Measurements from ENCODE around the gene FBN1. TPM values are rescaled to one million over a fixed set of nuclear protein-coding genes. Genes with fewer than 3 reads are reported as not detected.

The FBN1 gene
- total RNA-seq, 1 experiment from 2014 or later = 5.2 TPM

GRCh38 chr15:48479751-48480150, 165.8 kb downstream of the FBN1 start (continued):
- TF ChIP-seq ZNF532 (CRISPR knock-in tag; IDR thresholded peaks at IDR 0.05; ENCODE audit: borderline replicate concordance) (no peak), JUN (CRISPR knock-in tag; IDR thresholded peaks at IDR 0.05) (no peak), ZNF219 (CRISPR knock-in tag; IDR thresholded peaks at IDR 0.05; ENCODE audit: borderline replicate concordance) (no peak), SMAD3 (CRISPR knock-in tag; IDR thresholded peaks at IDR 0.05; ENCODE audit: borderline replicate concordance) (no peak), ZNF263 (CRISPR knock-in tag; IDR thresholded peaks at IDR 0.05; ENCODE audit: low read depth) (no peak), NR2C2 (CRISPR knock-in tag; IDR thresholded peaks at IDR 0.05) (no peak), GTF2I (CRISPR knock-in tag; conservative IDR thresholded peaks at IDR 0.05) (no peak), FOXP1 (CRISPR knock-in tag; IDR thresholded peaks at IDR 0.05; ENCODE audit: borderline replicate concordance) (no peak), USF1 (CRISPR knock-in tag; IDR thresholded peaks at IDR 0.05) (no peak), ZNF121 (CRISPR knock-in tag; IDR thresholded peaks at IDR 0.05) (no peak), NR3C1 (CRISPR knock-in tag; conservative IDR thresholded peaks at IDR 0.05; ENCODE audit: low read depth) (no peak)
- TF ChIP-seq, protein P1, sequence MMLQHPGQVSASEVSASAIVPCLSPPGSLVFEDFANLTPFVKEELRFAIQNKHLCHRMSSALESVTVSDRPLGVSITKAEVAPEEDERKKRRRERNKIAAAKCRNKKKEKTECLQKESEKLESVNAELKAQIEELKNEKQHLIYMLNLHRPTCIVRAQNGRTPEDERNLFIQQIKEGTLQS (CRISPR knock-in tag; conservative IDR thresholded peaks at IDR 0.05) = no peak

DNA sequence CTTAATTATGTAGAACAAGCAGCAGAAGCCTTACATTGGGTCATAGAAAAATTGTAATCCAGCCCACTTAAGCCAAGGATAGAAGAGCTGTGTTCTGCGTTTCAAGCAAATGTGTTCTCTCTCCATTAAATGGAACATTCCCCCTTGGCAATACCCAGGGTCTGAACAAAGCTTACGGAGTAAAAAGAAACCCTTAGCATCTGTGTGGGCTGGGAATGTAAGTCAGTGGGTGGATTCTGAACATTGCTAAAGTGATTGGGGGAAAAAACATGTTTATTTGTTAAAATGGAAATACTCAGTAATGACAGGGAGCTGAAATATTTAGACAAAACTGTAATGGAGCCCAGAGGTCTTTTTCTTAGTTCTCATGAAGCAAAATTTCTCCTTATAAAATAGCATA, 166.9 kb downstream of the FBN1 start:
- Mint-ChIP-seq H3K27ac (no peak overlapping the region), H3K9me3 (no peaks in the 10 kb centered on the region), H3K4me1 (peaks cover 28% of the 10 kb centered on the region), H3K27me3 (ENCODE audit: low read depth) (no peaks in the 10 kb centered on the region), H3K36me3 (no peaks in the 10 kb centered on the region), H3K4me3 (no peak overlapping the region)
- TF ChIP-seq, protein P2, sequence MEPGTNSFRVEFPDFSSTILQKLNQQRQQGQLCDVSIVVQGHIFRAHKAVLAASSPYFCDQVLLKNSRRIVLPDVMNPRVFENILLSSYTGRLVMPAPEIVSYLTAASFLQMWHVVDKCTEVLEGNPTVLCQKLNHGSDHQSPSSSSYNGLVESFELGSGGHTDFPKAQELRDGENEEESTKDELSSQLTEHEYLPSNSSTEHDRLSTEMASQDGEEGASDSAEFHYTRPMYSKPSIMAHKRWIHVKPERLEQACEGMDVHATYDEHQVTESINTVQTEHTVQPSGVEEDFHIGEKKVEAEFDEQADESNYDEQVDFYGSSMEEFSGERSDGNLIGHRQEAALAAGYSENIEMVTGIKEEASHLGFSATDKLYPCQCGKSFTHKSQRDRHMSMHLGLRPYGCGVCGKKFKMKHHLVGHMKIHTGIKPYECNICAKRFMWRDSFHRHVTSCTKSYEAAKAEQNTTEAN (CRISPR knock-in tag; IDR thresholded peaks at IDR 0.05) = no peak
- no peak for TF ChIP-seq CREM (CRISPR knock-in tag; IDR thresholded peaks at IDR 0.05)
- no peak for TF ChIP-seq FOXJ3 (CRISPR knock-in tag; IDR thresholded peaks at IDR 0.05; ENCODE audit: borderline replicate concordance)
- no peak for TF ChIP-seq MXD4 (CRISPR knock-in tag; IDR thresholded peaks at IDR 0.05; ENCODE audit: borderline replicate concordance)
- TF ChIP-seq ZNF121 (CRISPR knock-in tag; IDR thresholded peaks at IDR 0.05) = no peak
- TF ChIP-seq ZNF232 (CRISPR knock-in tag; IDR thresholded peaks at IDR 0.05) = no peak
- no peak for TF ChIP-seq MYBL2 (CRISPR knock-in tag; IDR thresholded peaks at IDR 0.05)
- no peak for TF ChIP-seq ZBTB21 (CRISPR knock-in tag; IDR thresholded peaks at IDR 0.05; ENCODE audit: borderline replicate concordance)
- no peak for TF ChIP-seq FOXP1 (CRISPR knock-in tag; IDR thresholded peaks at IDR 0.05; ENCODE audit: borderline replicate concordance)
- TF ChIP-seq, protein P3, sequence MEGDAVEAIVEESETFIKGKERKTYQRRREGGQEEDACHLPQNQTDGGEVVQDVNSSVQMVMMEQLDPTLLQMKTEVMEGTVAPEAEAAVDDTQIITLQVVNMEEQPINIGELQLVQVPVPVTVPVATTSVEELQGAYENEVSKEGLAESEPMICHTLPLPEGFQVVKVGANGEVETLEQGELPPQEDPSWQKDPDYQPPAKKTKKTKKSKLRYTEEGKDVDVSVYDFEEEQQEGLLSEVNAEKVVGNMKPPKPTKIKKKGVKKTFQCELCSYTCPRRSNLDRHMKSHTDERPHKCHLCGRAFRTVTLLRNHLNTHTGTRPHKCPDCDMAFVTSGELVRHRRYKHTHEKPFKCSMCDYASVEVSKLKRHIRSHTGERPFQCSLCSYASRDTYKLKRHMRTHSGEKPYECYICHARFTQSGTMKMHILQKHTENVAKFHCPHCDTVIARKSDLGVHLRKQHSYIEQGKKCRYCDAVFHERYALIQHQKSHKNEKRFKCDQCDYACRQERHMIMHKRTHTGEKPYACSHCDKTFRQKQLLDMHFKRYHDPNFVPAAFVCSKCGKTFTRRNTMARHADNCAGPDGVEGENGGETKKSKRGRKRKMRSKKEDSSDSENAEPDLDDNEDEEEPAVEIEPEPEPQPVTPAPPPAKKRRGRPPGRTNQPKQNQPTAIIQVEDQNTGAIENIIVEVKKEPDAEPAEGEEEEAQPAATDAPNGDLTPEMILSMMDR (IDR thresholded peaks at IDR 0.05) = no peak
- CTCF ChIA-PET = interaction anchor here (0.8 to 1.3 kb wide), 2 partner anchors 29 to 120 kb away, joined by 3 to 4 read pairs; no protein-coding TSS in a partner anchor
- POLR2A ChIA-PET = no interaction called here
- ATAC-seq = no peak
- no peak for DNase-seq (ENCODE audit: low spot score)

Data from WTC11 (cell line).